ENCODE measurements around the gene RAE1.

DNA sequence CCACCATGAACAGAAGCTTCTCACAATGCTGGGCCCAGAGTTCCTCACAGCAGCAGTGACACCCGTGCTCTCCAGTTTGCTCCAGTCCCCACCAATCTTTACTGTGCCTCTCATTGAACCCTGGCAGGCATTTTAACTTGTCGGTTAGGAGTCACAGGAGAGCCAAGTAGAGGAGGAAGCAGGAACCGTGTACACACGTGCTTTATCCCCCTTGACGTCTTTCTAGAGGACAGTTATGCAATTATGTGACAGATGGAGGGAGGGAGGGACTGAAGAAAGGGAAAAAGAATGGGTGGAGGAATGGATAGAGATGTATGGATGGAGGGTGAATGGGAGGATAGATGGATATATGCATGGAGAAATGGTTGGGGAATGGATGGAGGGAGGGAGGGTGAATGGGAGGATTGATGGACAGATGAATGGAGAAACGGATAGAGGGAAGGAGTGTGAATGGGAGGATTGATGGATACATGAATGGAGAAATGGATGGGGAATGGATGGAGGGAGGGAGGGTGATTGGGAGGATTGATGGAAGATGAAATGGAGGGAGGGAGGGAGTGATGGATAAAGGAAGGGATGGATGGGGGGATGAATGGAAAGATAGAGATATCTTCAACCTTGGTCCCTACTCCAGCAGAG, 66.1 kb downstream of the RAE1 start:
- TF ChIP-seq STAT1 (IDR thresholded peaks at IDR 0.05; ENCODE audit: unreplicated experiment) (no peak), NANOG (IDR thresholded peaks at IDR 0.05; ENCODE audit: borderline replicate concordance) (no peak), POLR2AphosphoS5 (IDR thresholded peaks at IDR 0.05; ENCODE audit: low read depth) (no peak), JUNB (IDR thresholded peaks at IDR 0.05; ENCODE audit: unreplicated experiment) (no peak), EZH2 (IDR thresholded peaks at IDR 0.05; ENCODE audit: low read depth, unreplicated experiment) (no peak), CREB1 (CRISPR knock-in tag; IDR thresholded peaks at IDR 0.05; ENCODE audit: low read depth) (no peak)
- TF ChIP-seq, protein P1, sequence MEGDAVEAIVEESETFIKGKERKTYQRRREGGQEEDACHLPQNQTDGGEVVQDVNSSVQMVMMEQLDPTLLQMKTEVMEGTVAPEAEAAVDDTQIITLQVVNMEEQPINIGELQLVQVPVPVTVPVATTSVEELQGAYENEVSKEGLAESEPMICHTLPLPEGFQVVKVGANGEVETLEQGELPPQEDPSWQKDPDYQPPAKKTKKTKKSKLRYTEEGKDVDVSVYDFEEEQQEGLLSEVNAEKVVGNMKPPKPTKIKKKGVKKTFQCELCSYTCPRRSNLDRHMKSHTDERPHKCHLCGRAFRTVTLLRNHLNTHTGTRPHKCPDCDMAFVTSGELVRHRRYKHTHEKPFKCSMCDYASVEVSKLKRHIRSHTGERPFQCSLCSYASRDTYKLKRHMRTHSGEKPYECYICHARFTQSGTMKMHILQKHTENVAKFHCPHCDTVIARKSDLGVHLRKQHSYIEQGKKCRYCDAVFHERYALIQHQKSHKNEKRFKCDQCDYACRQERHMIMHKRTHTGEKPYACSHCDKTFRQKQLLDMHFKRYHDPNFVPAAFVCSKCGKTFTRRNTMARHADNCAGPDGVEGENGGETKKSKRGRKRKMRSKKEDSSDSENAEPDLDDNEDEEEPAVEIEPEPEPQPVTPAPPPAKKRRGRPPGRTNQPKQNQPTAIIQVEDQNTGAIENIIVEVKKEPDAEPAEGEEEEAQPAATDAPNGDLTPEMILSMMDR (conservative IDR thresholded peaks at IDR 0.05; ENCODE audit: low read depth in 2 of 2), result no peak
